ELF-1 (cell line): ENCODE results near the gene TTC21B.
"Not testable (repeated sequence)": the region's sequence is repeated elsewhere in the genome, so short reads cannot be mapped to it uniquely, and the experiment has no call there.

Experiments used
- DNase-seq: peaks from one replicate; pipeline ENCODE4 v3.0.0-alpha.2; 2016; ENCODE audit warnings: low read depth, low spot score

TTC21B gene

DNA sequence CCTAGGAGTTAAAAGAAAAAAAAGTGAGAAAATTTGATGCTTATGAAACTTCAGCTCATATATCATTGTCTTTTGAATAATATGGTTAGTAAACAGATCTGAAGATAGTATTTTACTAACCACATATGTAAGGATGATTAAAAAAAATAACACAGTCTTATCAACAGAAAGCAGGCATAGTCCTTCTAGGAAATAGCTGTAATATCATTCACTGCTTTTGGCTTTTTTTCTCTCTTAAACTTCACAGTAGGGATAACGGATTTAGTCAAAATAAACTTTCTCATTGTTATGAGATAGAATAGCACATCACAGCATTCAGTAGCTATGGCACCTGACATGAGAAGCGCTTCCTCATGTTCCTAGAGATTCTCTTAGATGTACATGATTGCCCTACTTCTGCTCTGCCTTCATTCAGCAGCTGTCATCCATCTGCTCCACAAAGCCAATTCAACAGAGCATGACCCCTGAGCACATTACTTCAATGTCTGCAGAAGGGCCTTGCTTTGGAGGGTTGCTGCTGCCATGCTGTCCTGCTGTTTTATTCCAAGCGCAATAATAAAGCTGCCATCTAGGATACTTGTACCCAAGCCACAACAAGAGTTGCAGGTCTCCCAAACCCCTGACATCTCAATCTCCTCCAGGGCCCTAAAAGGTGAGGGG lies 67.0 kb downstream of the TTC21B start:
- DNase-seq: no peak

DNA sequence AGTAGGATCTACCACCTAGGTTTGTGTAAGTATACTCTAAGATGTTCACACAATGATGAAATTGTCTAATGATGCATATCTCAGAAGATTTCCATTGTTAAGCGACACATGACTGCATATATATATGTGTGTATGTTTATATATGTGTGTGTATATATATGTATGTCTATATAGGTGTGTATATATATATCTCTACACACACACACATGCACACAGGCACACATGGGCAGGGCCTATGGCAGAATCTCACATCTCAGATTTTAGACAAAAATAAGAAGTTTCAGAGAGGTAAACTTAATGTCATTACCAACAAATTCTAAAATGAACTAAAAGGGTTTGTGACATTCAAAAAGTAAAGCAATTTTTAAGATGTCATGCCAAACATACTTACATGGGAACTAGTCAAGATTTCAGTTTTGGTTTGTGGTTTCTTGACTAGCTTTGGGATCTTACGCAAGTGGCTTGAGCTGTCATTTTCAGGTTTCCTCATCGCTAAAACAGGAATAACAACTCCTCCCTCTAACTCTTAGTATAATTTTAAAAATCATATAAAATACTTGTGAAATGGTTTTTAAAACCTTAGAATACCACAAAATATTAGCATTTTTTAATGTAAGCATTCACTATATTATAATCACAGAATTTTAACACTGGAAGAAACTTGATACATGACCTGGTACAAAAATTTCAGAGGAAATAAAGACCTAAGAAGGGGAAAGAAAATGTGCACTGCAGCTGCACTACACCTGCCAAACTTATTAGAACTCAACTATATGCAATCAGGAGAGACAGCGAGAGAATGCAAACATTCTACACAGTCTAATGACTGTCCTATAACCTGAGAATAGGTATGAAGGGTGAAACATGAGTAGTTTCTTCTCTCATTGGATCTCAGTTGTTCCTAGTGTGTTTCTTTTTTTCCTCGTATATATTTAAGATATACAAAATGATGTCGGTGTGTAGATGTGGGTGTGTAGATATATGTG lies 75.7 kb downstream of the TTC21B start:
- DNase-seq: no peak

DNA sequence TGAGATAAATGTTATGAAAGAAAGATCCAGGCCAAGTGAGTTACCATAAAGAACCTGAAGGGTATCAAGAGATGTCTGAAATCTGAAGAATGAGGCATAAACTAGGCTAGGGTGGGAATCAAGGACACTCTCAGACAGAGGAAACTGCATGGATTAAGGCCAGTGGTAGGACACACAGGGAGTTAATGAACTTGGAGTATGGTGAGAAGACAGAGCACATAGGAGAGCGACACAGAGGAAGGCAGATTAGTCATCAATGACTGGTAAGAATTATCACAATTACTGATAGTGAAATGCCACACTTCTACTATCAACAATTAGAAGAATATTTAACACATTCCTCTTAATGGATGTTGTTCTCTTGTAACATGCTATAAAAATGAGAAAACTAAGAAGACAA lies 76.9 kb downstream of the TTC21B start:
- no peak for DNase-seq

DNA sequence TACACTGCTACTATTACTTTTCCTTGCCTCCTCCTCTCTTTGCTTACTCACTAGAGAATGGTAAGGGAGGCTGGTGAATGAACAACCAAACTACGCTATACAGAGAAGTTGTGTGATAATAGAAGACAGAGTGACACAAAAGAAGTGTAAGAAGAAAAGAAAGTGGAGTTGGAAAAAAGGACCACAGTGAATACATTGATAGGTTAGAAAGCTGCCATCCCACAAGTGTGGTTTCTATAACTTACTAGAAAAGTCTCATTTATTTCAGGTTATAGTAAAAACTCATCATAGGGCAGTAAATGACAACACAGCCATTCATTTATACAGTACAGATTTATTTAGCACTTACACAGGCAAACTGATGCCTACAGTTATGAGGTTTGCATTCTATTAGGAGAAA lies 77.3 kb downstream of the TTC21B start:
- no peak for DNase-seq

DNA sequence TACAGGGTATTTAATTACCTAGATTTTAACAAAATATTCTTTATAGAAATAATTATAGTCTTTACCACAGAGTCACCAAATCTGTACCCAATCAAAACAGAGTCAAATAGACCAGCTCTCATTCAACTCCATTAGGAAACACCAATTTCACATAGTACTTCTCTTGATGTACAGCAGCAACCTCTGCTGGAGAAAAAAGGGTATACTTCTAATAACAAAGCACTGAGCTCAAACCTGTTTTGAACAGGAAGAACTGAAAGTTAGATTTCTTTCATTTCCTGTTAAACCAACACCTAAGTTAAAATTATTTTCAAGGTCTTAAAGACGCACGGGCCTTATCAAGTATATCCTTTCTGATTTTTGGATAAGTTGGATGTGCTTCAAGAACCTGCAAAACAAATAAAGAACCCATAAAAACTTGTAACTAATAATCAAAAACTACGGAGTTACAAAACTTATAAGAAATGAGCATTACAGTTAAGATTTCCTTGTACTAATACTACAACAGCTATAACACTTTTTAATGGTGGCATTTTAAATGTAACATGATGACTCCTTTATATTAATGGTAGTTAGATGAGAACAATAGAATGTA lies 79.0 kb downstream of the TTC21B start:
- no peak for DNase-seq

DNA sequence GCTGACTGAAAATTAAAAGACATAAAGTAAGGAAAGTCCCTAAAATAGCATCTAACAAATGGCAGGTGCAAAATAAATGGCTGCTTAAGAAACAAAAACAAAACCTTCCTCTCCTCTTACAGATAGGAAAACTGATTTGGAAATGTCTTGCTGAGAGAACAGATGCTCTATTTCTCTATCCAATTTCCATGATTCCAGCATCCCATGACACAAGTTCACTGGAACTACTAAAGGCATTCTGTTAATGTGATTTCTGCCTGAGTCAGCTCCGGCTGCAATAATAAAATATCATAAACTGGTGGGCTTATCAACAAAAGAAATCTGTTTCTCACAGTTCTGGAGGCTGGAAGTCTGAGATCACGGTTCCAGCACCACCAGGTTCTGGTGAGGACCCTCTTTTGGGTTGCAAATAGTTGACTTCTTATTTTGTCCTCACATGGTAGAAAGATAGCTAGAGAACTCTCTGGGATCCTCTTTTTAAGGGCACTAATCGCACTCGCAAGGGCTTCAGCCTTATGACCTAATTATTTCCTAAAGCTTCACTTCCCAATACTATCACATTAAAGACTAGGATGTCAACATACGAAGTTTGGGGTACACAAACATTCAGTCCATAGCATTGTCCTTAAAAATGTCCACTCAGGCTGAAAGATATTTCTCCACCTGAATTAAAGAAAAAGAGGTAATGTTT lies 81.3 kb downstream of the TTC21B start:
- no peak for DNase-seq

DNA sequence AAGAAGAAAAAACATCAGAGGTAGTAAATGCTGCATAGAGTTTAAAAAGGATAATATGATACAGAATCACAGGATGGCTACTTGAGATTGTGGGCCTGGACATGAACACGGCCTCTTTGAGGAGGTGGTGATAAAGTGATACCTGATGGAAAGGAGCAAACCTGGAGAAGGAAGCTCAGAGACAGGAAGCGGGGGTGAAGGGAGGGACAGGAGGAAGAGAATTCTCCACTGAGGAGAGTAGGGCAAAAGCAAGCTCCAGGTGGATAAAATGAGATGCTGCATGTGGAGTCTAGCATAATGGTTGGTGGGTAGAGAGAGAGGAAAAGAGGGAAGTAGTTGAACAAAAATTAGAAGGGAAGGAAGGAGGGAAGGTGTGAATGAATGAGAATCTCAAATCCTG lies 82.6 kb downstream of the TTC21B start:
- DNase-seq: no peak

DNA sequence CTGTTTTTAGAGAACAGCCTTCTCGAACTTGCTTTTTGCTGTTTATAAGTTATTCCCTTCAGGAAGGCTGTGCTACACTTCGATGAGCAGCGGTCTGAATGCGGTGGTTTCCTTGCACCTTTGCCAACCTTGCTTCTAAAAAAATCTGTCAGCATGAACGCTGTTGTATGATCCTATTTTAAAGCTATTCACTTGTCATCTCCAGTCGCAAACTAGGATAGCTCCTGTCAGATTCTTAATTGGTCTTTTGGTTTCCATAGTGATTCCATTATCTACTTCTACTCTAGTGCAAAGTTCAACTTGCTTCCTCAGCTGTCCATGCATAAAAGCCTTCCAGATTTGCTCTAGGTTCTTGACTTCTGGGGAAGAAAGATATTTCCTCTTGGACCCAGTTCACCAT lies 83.2 kb downstream of the TTC21B start:
- no peak for DNase-seq

DNA sequence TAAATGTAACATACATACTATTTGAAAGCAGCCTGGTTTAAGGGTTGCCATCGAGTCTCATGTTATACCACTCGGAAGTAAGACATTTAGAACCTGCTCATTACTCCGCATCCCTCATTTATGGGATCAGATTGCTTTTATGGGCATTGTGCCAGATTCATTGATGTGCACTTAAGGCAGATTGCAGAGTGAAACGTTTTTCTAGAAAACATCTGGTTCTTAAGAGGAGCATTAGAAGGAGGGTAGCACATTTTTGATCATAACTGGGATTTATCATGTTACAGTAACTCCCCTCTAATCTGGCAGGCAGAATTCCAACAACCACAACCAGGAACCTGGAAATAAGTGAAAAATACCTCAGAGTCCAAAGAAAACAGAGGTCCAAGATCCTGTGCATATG lies 85.4 kb downstream of the TTC21B start:
- DNase-seq: no peak

DNA sequence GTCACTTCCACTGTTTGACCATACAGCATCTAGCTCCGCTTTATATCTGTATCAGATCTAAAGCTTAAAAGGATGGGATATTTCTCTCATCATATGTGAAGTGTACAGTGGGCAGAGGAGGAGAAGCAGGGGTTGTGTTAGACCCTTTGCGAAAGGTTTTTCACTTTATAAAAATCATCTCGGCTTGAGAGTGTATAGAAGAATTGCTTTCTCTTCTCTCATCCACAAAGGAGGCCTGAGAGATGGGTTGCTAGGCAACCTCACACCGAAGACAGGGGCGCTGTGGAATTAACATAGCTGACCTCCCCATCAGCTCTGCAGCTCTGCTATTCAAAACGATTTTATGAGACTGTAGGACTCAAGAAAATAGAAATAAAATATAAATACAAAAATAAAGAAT lies 89.3 kb downstream of the TTC21B start:
- DNase-seq: no peak

DNA sequence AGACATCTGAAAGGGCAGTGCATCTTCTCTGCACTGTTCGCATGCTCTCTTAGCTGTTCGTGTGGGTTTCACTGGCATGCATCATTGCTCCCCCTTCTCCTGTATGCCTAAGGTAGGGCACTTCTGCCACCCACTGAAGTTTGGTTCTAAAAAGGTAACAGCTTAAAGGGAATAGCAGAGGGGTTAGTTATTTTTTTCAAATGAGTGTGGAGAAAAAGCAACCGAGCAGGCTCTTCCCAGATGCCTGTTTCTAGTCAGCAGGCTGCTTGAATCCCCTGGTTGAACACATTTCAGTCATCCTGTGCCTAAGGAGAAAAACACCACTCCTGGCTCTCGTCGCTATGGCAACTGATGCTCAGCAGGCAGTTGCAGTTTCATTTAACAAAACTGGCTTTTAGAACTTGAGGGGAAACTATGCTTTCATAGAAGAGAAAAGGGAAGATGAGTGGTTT lies 89.7 kb downstream of the TTC21B start:
- DNase-seq: no peak

DNA sequence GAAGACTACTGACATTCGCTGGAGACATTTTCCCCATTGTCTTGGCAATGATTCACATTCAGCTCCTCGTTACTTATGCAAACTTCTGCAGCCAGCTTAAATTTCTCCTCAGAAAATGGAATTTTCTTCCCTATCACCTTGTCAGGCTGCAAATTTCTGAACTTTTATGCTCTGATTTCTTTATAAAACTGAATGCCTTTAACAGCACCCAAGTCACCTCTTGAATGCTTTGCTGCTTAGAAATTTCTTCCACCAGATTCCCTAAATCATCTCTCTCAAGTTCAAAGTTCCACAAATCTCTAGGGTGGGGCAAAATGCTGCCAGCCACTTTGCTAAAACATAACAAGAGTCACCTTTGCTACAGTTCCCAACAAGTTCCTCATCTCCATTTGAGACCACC lies 92.5 kb downstream of the TTC21B start:
- not testable (repeated sequence) for DNase-seq

DNA sequence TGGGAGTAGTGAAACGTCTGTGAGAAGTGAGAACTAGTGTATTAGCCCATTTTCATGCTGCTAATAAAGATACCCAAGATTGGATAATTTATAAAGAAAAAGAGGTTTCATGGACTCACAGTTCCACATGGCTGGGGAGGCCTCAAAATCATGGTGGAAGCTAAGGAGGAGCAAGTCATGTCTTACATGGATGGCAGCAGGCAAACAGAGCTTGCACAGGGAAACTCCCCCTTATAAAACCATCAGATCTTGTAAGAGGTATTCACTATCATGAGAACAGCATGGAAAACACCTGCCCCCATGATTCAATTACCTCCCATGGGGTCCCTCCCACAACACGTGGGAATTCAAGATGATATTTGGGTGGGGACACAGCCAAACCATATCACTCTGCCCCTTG lies 93.9 kb downstream of the TTC21B start:
- DNase-seq: not testable (repeated sequence)

DNA sequence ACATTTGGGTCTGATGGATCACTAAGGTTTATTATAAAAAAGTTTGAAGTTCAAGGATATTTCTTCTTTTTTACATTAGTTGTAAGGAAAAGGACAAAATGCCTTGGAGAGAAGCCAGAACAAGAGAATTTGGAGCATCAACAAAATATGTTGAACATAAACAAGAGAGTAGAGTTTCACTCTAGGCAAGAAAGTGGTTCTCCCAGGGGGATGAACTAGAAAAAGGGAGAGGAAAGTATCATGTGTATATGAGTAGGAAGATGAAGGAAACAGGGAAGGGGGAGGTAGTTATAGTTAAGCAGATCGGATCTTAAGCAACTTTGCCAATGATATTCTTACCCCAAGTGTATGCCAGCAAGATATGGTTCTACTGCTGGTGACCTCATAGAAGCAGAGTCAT lies 95.7 kb downstream of the TTC21B start:
- DNase-seq: no peak

DNA sequence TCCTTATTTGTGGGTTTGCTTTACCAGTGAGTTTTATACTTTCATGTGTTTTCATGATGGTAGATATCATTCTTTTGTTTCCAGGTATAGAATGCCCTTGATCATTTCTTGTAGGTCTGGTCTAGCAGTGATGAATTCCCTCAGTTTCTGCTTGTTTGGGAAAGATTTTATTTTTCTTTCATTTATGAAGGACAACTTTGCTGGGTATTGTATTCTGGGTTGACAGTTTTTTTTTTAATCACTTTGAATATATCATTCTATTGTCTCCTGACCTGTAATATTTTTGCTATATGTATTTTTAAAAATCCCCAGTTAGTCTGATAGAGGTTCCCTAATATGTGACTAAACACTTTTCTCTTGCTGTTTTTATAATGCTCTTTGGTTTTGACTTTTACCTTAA lies 101.2 kb downstream of the TTC21B start:
- no peak for DNase-seq

DNA sequence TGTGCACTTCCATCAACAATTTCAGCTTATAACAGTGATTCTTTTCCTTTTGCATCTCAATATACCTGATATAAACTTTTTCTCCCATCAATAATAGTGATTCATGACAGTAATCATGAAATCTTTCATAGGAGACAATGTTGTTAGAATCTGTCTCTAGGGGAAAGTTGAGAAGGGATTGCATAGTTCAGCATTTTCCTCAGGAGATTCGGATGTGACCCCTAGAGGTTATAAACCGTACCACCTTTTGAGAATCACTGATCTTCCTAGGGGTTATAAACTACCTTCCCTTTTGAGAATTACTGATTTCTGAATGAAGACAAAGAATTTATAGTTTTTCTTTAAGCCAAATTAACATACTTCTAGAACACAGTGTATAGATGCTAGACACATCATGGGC lies 106.6 kb downstream of the TTC21B start:
- DNase-seq: no peak

DNA sequence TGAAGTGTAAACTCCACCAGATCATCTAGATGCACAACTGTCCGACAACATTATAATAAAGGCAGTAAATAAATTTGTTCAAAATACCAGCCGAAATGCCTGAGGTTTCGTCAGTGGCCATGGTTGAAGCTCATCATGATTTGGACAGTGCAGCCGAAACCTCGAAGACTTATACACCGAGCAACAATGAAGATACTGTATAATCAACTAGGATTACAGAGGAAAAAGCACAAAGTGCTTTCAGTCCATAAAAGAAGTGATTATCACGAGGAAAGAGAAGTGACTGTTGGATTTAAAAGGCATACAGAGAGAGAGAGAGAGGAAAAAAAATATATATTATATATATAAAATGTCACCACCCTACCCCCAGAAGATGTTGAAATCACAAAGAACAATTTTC lies 107.5 kb downstream of the TTC21B start:
- DNase-seq: no peak

DNA sequence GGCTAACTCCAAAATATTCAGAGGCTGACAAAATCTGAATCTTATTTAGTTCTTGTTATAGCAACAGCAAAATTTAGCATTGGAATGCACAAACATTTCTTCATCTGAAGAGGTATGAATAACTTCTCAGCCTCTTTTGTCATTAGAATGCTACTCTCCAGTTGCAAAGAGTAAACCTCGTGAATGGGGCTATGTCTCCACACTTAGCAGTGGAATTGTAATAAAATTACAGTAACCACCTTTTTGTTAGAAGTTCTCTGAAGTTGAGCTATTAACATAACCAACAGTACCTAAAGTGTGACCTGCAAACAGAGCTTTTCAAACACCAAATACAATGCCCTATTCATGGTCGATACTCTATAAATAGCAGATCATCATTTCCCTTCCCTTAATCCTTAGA lies 109.4 kb downstream of the TTC21B start:
- no peak for DNase-seq

DNA sequence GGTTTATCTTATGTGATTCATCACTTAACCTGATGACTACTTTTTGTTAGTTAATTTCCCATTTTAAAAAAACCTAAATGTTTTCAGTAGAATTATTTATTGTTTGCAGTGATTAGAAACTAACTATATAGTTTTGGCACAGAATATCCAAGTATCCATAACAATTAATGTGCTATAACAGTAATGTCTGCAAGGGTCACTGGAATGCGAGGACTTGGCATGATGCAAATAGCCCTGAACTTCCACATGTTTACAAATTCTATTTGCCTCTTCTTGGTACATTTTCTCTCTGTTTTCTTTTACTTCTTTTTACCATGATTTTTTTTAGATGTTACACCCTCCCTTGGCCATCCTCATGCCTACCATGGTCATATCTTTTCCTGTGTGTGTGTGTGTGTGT lies 110.2 kb downstream of the TTC21B start:
- DNase-seq: no peak

DNA sequence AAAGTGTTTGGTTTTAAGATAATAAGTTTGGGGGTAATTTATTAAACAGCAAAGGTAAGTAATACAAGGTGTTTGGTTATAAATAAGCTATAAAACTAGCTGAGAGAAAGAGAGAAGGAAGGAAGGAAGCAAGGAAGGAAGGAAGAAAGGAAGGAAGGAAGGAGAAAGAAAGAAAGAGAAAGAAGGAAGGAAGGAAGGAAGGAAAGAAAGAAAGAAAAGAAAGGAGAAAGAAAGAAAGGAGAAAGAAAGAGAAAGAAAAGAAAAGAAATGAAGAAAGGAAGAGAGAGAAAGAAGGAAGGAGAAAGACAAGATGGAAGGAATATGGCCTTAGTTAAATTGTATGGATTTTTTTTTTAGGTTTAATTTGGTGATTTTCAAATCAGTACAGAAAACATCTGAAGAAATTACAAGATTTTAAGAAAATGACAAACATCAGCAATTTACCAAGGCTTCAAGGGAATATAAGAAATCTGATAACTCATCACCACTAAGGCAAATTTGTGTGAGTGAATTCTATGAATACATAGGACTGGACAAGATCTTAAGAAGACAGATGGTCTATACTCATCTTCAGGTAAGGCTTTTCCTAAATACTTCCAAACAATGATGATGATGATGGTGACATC lies 113.1 kb downstream of the TTC21B start:
- DNase-seq: no peak

DNA sequence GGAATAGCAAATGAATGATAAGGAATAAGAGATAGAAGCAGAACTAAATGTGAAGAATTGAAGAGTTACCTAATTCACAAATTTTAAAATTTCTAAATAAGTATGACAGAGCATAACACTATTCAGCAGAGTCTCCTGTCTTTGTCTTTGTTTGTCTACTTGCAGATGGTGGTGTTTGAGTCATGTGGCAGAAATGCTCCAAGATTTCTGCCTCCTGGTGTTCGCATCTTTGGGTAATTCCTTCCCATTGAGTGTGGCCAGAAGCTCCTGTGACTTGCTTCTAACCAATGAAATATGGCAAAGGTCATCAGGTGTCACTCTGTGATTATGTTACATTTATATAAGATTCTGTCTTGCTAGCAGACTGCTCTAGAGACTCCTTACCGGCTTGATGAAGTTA lies 114.0 kb downstream of the TTC21B start:
- DNase-seq: no peak

DNA sequence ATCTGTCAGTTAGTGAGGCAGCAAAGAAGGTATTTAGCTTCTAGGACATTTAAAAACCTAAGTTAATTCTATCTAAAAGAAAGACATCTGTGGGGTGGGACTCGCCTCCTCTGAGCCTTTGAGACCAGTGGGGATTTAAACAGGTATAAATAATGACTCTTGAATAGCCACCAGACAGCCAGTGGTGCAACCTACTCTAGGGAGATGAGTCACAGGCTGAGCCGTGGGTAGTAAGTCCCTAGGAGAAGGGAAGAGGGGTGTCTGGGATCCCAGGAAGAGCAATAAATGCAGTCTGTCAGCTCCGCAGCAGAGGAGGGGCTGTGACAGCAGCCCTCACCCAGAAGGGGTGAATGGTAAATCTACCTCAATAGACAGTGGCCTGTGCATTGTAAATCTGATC lies 116.5 kb downstream of the TTC21B start:
- peak; percentile 4 for DNase-seq
